Measurements from ENCODE around the gene FRMD5.

The FRMD5 gene

GRCh38 chr15:43958861-43959330 is 236.2 kb downstream of the FRMD5 start:
- no peaks in the 10 kb centered on the region for H3K9me3 ChIP-seq (ENCODE audit: control insufficient read depth, low read depth, low read length)
- no peak overlapping the region for H3K9ac ChIP-seq (ENCODE audit: low read length)
- H3K27ac ChIP-seq (ENCODE audit: low read length) = no peak overlapping the region
- no peaks in the 10 kb centered on the region for H3K27me3 ChIP-seq (ENCODE audit: control insufficient read depth, insufficient read depth, low read length)
- peaks cover 12% of the 10 kb centered on the region for H3K4me1 ChIP-seq (ENCODE audit: control insufficient read depth, low read depth, low read length)
- H3K4me3 ChIP-seq (ENCODE audit: low read length) = no peak overlapping the region
- no peaks in the 10 kb centered on the region for H3K36me3 ChIP-seq (ENCODE audit: control insufficient read depth, low read depth, low read length)

- Histone ChIP-seq H3K4me1 (ENCODE audit: control insufficient read depth, low read depth, low read length) (peaks cover 12% of the 10 kb centered on the region), H3K9me3 (ENCODE audit: control insufficient read depth, low read depth, low read length) (no peaks in the 10 kb centered on the region)
These were observed 237.3 kb downstream of the FRMD5 start for GRCh38 chr15:43957724-43958123.

GRCh38 chr15:43955140-43955539 is 239.9 kb downstream of the FRMD5 start:
- no peaks in the 10 kb centered on the region for H3K27me3 ChIP-seq (ENCODE audit: control insufficient read depth, insufficient read depth, low read length)
- H3K27ac ChIP-seq (ENCODE audit: low read length) = no peak overlapping the region
- no peak overlapping the region for H3K4me3 ChIP-seq (ENCODE audit: low read length)
- no peaks in the 10 kb centered on the region for H3K36me3 ChIP-seq (ENCODE audit: control insufficient read depth, low read depth, low read length)
- H3K4me1 ChIP-seq (ENCODE audit: control insufficient read depth, low read depth, low read length) = peaks cover 12% of the 10 kb centered on the region
- H3K9ac ChIP-seq (ENCODE audit: low read length) = no peak overlapping the region
- H3K9me3 ChIP-seq (ENCODE audit: control insufficient read depth, low read depth, low read length) = no peaks in the 10 kb centered on the region

More at GRCh38 chr15:43957724-43958123, 237.3 kb downstream of the FRMD5 start:
- H3K27me3 ChIP-seq (ENCODE audit: control insufficient read depth, insufficient read depth, low read length) = no peaks in the 10 kb centered on the region
- H3K36me3 ChIP-seq (ENCODE audit: control insufficient read depth, low read depth, low read length) = no peaks in the 10 kb centered on the region
- H3K27ac ChIP-seq (ENCODE audit: low read length) = no peak overlapping the region
- no peak overlapping the region for H3K4me3 ChIP-seq (ENCODE audit: low read length)
- no peak overlapping the region for H3K9ac ChIP-seq (ENCODE audit: low read length)

GRCh38 chr15:43954181-43954621 is 240.9 kb downstream of the FRMD5 start:
- H3K9me3 ChIP-seq (ENCODE audit: control insufficient read depth, low read depth, low read length) = no peaks in the 10 kb centered on the region
- peaks cover 10% of the 10 kb centered on the region for H3K4me1 ChIP-seq (ENCODE audit: control insufficient read depth, low read depth, low read length)
- no peaks in the 10 kb centered on the region for H3K36me3 ChIP-seq (ENCODE audit: control insufficient read depth, low read depth, low read length)
- no peaks in the 10 kb centered on the region for H3K27me3 ChIP-seq (ENCODE audit: control insufficient read depth, insufficient read depth, low read length)
- no peak overlapping the region for H3K4me3 ChIP-seq (ENCODE audit: low read length)
- no peak overlapping the region for H3K9ac ChIP-seq (ENCODE audit: low read length)
- no peak overlapping the region for H3K27ac ChIP-seq (ENCODE audit: low read length)

GRCh38 chr15:43953402-43953801 is 241.7 kb downstream of the FRMD5 start:
- no peaks in the 10 kb centered on the region for H3K9me3 ChIP-seq (ENCODE audit: control insufficient read depth, low read depth, low read length)
- H3K27me3 ChIP-seq (ENCODE audit: control insufficient read depth, insufficient read depth, low read length) = no peaks in the 10 kb centered on the region
- no peak overlapping the region for H3K4me3 ChIP-seq (ENCODE audit: low read length)
- peaks cover 2% of the 10 kb centered on the region for H3K4me1 ChIP-seq (ENCODE audit: control insufficient read depth, low read depth, low read length)
- H3K27ac ChIP-seq (ENCODE audit: low read length) = no peak overlapping the region
- no peaks in the 10 kb centered on the region for H3K36me3 ChIP-seq (ENCODE audit: control insufficient read depth, low read depth, low read length)
- H3K9ac ChIP-seq (ENCODE audit: low read length) = no peak overlapping the region

- H3K27ac ChIP-seq (ENCODE audit: low read length) = no peak overlapping the region
- H3K4me3 ChIP-seq (ENCODE audit: low read length) = no peak overlapping the region
- H3K9ac ChIP-seq (ENCODE audit: low read length) = no peak overlapping the region
- H3K4me1 ChIP-seq (ENCODE audit: control insufficient read depth, low read depth, low read length) = no peaks in the 10 kb centered on the region
- H3K27me3 ChIP-seq (ENCODE audit: control insufficient read depth, insufficient read depth, low read length) = no peaks in the 10 kb centered on the region
- no peaks in the 10 kb centered on the region for H3K36me3 ChIP-seq (ENCODE audit: control insufficient read depth, low read depth, low read length)
- no peaks in the 10 kb centered on the region for H3K9me3 ChIP-seq (ENCODE audit: control insufficient read depth, low read depth, low read length)
These were observed 244.5 kb downstream of the FRMD5 start for GRCh38 chr15:43950531-43950930.

- Histone ChIP-seq H3K27ac (ENCODE audit: low read length) (no peak overlapping the region), H3K9me3 (ENCODE audit: control insufficient read depth, low read depth, low read length) (no peaks in the 10 kb centered on the region), H3K36me3 (ENCODE audit: control insufficient read depth, low read depth, low read length) (no peaks in the 10 kb centered on the region), H3K9ac (ENCODE audit: low read length) (no peak overlapping the region), H3K4me1 (ENCODE audit: control insufficient read depth, low read depth, low read length) (no peaks in the 10 kb centered on the region), H3K4me3 (ENCODE audit: low read length) (no peak overlapping the region), H3K27me3 (ENCODE audit: control insufficient read depth, insufficient read depth, low read length) (no peaks in the 10 kb centered on the region)
These were observed 246.3 kb downstream of the FRMD5 start for GRCh38 chr15:43948691-43949325.

- H3K9ac ChIP-seq (ENCODE audit: low read length) = no peak overlapping the region
- no peak overlapping the region for H3K4me3 ChIP-seq (ENCODE audit: low read length)
- no peaks in the 10 kb centered on the region for H3K27me3 ChIP-seq (ENCODE audit: control insufficient read depth, insufficient read depth, low read length)
- H3K36me3 ChIP-seq (ENCODE audit: control insufficient read depth, low read depth, low read length) = no peaks in the 10 kb centered on the region
- peaks cover 5% of the 10 kb centered on the region for H3K4me1 ChIP-seq (ENCODE audit: control insufficient read depth, low read depth, low read length)
- H3K27ac ChIP-seq (ENCODE audit: low read length) = no peak overlapping the region
- no peaks in the 10 kb centered on the region for H3K9me3 ChIP-seq (ENCODE audit: control insufficient read depth, low read depth, low read length)
These were observed 251.6 kb downstream of the FRMD5 start for GRCh38 chr15:43943511-43943910.

GRCh38 chr15:43942194-43942593 is 252.9 kb downstream of the FRMD5 start:
- Histone ChIP-seq H3K4me1 (ENCODE audit: control insufficient read depth, low read depth, low read length) (peaks cover 5% of the 10 kb centered on the region), H3K9me3 (ENCODE audit: control insufficient read depth, low read depth, low read length) (no peaks in the 10 kb centered on the region), H3K36me3 (ENCODE audit: control insufficient read depth, low read depth, low read length) (no peaks in the 10 kb centered on the region), H3K27me3 (ENCODE audit: control insufficient read depth, insufficient read depth, low read length) (no peaks in the 10 kb centered on the region), H3K4me3 (ENCODE audit: low read length) (no peak overlapping the region), H3K9ac (ENCODE audit: low read length) (no peak overlapping the region), H3K27ac (ENCODE audit: low read length) (no peak overlapping the region)

- no peak overlapping the region for H3K9ac ChIP-seq (ENCODE audit: low read length)
- H3K4me1 ChIP-seq (ENCODE audit: control insufficient read depth, low read depth, low read length) = peaks cover 5% of the 10 kb centered on the region
- no peaks in the 10 kb centered on the region for H3K36me3 ChIP-seq (ENCODE audit: control insufficient read depth, low read depth, low read length)
- no peaks in the 10 kb centered on the region for H3K27me3 ChIP-seq (ENCODE audit: control insufficient read depth, insufficient read depth, low read length)
- H3K9me3 ChIP-seq (ENCODE audit: control insufficient read depth, low read depth, low read length) = no peaks in the 10 kb centered on the region
- H3K27ac ChIP-seq (ENCODE audit: low read length) = no peak overlapping the region
- no peak overlapping the region for H3K4me3 ChIP-seq (ENCODE audit: low read length)
These were observed 253.5 kb downstream of the FRMD5 start for GRCh38 chr15:43941555-43941954.

GRCh38 chr15:43941071-43941470 is 254.0 kb downstream of the FRMD5 start:
- H3K4me1 ChIP-seq (ENCODE audit: control insufficient read depth, low read depth, low read length) = peaks cover 5% of the 10 kb centered on the region
- H3K36me3 ChIP-seq (ENCODE audit: control insufficient read depth, low read depth, low read length) = no peaks in the 10 kb centered on the region
- H3K9ac ChIP-seq (ENCODE audit: low read length) = no peak overlapping the region
- H3K27ac ChIP-seq (ENCODE audit: low read length) = no peak overlapping the region
- H3K4me3 ChIP-seq (ENCODE audit: low read length) = no peak overlapping the region
- no peaks in the 10 kb centered on the region for H3K27me3 ChIP-seq (ENCODE audit: control insufficient read depth, insufficient read depth, low read length)
- H3K9me3 ChIP-seq (ENCODE audit: control insufficient read depth, low read depth, low read length) = no peaks in the 10 kb centered on the region

GRCh38 chr15:43939070-43939469 is 256.0 kb downstream of the FRMD5 start:
- H3K4me3 ChIP-seq (ENCODE audit: low read length) = no peak overlapping the region
- H3K9me3 ChIP-seq (ENCODE audit: control insufficient read depth, low read depth, low read length) = no peaks in the 10 kb centered on the region
- no peak overlapping the region for H3K27ac ChIP-seq (ENCODE audit: low read length)
- no peaks in the 10 kb centered on the region for H3K36me3 ChIP-seq (ENCODE audit: control insufficient read depth, low read depth, low read length)
- H3K4me1 ChIP-seq (ENCODE audit: control insufficient read depth, low read depth, low read length) = peaks cover 5% of the 10 kb centered on the region
- no peaks in the 10 kb centered on the region for H3K27me3 ChIP-seq (ENCODE audit: control insufficient read depth, insufficient read depth, low read length)
- H3K9ac ChIP-seq (ENCODE audit: low read length) = no peak overlapping the region
